GM18907 (cell line): ENCODE data around the gene NFKB1.
A peak's percentile ranks its signal among the peaks of the same experiment; 100 is the strongest.
"Not testable (repeated sequence)": the region's sequence is repeated elsewhere in the genome, so short reads cannot be mapped to it uniquely, and the experiment has no call there.

Experiments
- ATAC-seq: cut with Tn5 transposase; IDR thresholded peaks from one replicate; pipeline ENCODE4 v1.9.1; 2021; ENCODE audit warnings: mild to moderate bottlenecking, moderate library complexity; ENCODE audit not compliant: unreplicated experiment

The NFKB1 gene

GRCh38 chr4:102596532-102596931 is 95.4 kb downstream of the NFKB1 start:
- no peak for ATAC-seq

- ATAC-seq, result peak; percentile 87
Measured at GRCh38 chr4:102598086-102598761, 97.1 kb downstream of the NFKB1 start.

GRCh38 chr4:102598762-102599374 is 97.7 kb downstream of the NFKB1 start:
- no peak for ATAC-seq

GRCh38 chr4:102599455-102599854 is 98.3 kb downstream of the NFKB1 start:
- no peak for ATAC-seq

GRCh38 chr4:102599886-102600285 is 98.7 kb downstream of the NFKB1 start:
- no peak for ATAC-seq

GRCh38 chr4:102600689-102601088 is 99.5 kb downstream of the NFKB1 start:
- ATAC-seq, result no peak

GRCh38 chr4:102601586-102602227 is 100.5 kb downstream of the NFKB1 start:
- no peak for ATAC-seq

- ATAC-seq, result no peak
Measured at GRCh38 chr4:102604222-102604940, 103.2 kb downstream of the NFKB1 start.

- no peak for ATAC-seq
Measured at GRCh38 chr4:102606261-102606660, 105.1 kb downstream of the NFKB1 start.

GRCh38 chr4:102606846-102607450 is 105.8 kb downstream of the NFKB1 start:
- no peak for ATAC-seq

- ATAC-seq, result no peak
Measured at GRCh38 chr4:102608190-102608589, 107.0 kb downstream of the NFKB1 start.

- ATAC-seq, result peak; percentile 41
Measured at GRCh38 chr4:102610007-102610406, 108.8 kb downstream of the NFKB1 start.

- ATAC-seq, result no peak
Measured at GRCh38 chr4:102610476-102610875, 109.3 kb downstream of the NFKB1 start.

GRCh38 chr4:102612210-102612609 is 111.1 kb downstream of the NFKB1 start:
- no peak for ATAC-seq

GRCh38 chr4:102612824-102613366 is 111.7 kb downstream of the NFKB1 start:
- ATAC-seq, result no peak

- ATAC-seq, result no peak
Measured at GRCh38 chr4:102614801-102615200, 113.6 kb downstream of the NFKB1 start.

- no peak for ATAC-seq
Measured at GRCh38 chr4:102616636-102617035, 115.5 kb downstream of the NFKB1 start.

- ATAC-seq, result not testable (repeated sequence)
Measured at GRCh38 chr4:102619021-102619420, 117.9 kb downstream of the NFKB1 start.

GRCh38 chr4:102619776-102620631 is 118.8 kb downstream of the NFKB1 start:
- peak; percentile 12 for ATAC-seq
